GM04504 (cell line): ENCODE measurements around the gene PEX14.
"Not testable (repeated sequence)": the region's sequence is repeated elsewhere in the genome, so short reads cannot be mapped to it uniquely, and the experiment has no call there.

Experiments
- DNase-seq: peaks from one replicate; pipeline ENCODE4 v3.0.0-alpha.2; 2012; ENCODE audit warnings: low read depth

Gene PEX14

DNA sequence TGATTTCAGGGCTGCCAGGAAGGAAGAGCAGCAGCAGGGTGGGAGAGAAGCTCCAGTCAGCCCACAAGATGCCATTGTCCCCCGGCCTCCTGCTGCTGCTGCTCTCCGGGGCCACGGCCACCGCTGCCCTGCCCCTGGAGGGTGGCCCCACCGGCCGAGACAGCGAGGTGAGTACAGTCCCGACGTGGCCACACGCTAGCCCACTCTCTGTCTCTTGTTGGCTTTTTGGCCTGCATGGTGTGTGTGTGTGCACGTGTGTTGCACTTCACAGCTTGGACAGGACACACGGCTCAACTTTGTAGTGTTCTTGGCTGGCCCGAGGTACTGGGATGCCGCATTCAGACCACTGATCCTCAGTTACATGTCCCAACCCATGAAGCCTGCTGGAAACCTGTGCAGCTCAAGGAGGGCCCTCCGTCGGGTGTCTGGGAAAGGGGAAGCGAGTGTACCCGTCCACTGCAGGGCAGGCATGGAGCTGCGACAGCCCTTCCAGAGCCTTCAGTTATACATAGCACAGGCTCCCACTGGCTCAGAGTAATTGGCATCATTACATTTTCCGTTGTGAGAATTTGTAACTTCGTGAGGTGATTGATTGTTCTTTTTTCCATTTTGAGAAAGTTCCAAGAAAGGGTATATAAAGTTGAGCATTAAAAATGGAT, 24.5 kb upstream of the PEX14 start:
- no peak for DNase-seq

DNA sequence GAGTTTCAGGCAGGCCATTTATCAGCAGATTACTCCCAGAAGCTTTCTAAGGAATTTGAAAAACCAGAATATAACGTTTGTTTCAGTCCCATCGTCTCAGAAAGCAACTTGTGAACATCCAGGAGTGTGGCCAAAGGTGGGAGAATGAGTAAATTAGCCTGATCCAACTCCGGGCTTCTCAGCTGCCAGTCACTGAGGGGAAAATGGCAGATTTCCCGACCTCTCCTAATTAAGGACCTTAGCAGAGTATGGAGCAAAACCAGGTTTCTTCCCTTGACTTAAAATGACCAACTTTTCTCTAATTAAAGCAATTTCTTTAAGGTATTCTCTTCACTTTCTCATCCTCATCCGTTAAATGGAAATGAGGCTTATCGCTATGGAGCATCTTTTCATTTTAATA, 23.9 kb upstream of the PEX14 start:
- no peak for DNase-seq

DNA sequence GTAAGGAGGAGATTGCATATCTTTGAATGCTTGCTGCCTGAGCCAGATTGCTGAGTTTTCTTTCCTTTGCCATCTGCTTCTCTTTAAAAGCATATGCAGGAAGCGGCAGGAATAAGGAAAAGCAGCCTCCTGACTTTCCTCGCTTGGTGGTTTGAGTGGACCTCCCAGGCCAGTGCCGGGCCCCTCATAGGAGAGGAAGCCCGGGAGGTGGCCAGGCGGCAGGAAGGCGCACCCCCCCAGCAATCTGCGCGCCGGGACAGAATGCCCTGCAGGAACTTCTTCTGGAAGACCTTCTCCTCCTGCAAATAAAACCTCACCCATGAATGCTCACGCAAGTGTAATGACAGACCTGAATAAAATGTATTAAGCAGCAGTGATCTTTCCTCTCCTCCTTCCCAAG, 23.5 kb upstream of the PEX14 start:
- peak; percentile 53 for DNase-seq

DNA sequence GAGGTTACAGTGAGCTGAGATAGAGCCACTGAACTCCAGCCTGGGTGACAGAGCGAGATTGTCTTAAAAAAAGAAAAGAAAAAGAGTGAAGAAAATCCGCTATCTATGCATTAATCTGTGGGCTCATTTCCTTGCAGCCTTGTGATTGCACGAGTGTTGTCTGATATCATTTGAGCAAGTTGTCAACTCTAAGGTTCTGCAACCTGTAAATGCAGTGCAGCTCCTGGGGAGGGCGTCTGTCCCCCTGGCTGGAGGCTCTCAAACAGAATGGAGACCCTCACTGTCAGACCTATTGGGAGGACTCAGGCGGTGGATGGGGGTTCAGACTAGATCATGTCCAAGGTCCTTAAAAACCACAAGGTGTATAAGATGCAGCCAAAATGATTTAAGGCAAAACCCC, 18.7 kb upstream of the PEX14 start:
- no peak for DNase-seq

DNA sequence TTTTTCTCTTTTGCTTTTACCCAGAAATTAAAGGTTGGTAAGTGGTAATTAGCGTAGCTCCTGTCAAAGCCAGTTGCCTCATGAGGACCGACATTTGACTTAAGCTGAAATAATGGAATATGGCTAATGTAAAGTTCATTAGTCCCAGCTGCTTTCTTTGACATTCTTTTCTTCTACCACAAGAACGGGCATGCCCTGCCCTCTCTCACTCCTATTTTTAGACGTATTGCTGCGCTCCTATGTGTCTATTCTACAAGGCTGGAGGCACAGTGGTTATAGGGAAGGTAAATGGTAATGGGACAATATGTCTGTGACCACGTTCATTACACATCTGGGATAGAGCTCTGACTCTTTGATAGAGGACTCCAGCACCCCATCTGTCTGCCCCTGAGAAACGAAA, 18.1 kb upstream of the PEX14 start:
- DNase-seq, result no peak

DNA sequence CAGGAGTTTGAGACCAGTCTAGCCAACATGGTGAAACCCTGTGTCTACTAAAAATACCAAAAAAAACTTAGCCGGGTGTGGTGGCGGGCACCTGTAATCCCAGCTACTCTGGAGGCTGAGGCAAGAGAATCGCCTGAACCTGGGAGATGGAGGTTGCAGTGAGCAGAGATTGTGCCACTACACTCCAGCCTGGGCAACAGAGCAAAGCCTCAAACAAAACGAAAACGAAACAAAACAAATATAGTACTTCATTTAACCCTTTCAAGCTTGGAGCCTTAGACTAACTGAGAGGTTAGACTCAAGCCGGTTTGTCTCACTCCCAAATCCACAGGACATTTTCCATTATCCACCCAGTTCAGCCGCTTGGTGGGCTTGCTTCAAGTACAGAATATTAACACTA, 17.3 kb upstream of the PEX14 start:
- not testable (repeated sequence) for DNase-seq

DNA sequence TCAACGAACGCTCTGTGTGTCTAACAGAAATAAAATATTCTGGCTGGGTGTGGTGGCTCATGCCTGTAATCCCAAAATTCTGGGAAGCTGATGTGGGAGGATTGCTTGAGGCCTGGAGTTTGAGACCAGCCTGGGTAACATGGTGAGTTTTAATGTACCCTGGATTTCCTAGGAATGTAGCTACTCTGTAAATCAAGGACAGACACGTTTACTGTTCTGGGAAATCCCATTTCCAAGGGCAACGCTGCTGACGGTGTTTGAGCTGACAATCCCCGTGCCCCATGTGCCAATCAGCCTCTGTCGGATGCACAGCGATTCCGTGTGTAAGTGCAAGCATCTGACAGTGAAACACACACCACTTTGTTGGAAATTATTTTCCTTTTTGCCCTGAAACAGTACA, 16.9 kb upstream of the PEX14 start:
- DNase-seq, result no peak

DNA sequence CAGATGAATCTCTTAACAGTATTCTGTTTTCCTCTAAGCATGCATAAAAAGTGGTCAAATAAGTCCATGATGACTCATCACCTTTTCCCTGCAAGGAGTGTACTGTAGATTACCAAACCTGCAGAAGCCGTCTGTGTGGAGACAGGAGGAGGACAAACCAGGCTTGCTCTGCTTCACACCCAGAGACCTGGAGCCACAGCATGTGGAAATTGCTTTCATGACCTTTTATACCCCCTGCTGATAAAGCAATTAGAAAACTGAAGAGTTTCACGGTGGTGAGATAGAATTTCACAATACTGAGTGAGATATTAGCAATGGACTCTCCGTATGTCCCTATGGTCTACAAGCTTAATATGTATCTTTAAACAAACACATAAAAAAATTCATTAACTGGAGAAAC, 15.6 kb upstream of the PEX14 start:
- peak; percentile 50 for DNase-seq

DNA sequence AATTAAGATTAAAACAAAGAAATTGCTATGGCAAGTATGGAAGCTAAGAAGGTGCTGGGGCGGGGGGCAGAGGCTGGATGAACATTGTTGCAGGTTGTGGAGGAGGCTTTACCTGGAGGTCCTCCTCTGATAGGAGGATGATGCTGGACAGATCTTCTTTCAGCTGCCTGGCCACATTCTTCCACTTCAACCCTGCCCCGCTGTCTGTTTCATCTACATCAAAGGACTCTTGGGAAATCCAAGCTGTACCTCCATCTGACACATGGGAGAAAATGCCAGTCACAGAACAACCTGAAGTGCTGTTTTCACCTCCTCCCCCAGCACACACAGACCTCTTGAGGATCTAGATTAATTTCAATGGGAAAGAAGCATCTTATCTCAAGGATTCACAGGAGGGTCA, 7.7 kb upstream of the PEX14 start:
- DNase-seq, result no peak

DNA sequence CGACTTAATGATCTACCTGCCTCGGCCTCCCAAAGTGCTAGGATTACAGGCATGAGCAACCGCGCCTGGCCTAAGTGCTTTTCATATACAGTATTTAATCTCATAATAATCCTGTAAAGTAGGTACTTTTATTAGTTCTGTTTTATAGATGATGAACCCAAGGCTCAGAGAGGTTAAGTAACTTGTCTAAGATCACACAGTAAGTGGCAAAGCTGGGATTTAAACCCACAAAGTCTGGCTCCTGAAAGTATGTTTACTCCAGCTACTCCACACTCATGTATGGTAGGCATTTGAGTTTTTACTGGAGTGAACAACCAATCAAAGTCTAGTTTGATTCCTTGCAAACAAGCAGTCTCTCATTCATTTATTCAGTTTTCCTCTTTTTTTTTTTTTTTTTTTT, 4.7 kb upstream of the PEX14 start:
- no peak for DNase-seq

DNA sequence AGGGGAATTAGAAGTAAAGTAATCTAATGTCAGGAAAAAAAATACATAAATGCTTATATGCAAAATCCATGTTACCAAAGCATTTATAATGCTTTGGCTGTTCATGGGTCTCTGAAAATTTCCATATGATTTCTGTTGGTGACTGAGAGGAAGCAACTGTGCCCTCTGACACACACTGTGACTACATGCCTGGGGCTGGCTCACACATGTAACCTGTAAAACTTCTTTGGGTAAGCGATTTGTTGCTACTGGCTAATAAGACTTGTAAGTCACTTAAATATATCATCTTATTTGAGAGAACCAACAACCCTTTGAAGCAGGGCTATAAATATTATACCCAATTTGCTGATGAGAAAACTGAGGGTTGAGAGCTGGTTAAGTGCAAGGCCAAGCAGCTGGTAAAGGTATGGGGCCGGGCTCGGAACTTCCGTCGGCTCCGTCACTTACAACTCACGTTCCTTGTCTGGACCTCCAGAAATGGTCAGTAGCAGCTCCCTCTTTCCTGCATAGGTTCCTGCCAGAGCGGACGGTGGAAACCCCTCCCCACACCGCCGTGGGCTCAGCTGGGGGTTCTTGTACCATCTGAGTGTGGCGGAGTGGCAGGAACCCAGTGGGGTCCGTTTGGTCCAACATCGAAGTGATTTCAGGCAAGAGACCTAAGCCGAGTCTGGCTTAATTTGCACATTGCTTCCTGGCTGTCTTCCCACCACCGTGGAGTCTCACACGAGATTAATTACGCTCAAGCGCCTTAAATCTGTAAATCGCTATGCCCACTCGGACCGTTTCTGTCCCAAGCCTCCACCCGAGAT, 3.1 kb upstream of the PEX14 start:
- no peak for DNase-seq

DNA sequence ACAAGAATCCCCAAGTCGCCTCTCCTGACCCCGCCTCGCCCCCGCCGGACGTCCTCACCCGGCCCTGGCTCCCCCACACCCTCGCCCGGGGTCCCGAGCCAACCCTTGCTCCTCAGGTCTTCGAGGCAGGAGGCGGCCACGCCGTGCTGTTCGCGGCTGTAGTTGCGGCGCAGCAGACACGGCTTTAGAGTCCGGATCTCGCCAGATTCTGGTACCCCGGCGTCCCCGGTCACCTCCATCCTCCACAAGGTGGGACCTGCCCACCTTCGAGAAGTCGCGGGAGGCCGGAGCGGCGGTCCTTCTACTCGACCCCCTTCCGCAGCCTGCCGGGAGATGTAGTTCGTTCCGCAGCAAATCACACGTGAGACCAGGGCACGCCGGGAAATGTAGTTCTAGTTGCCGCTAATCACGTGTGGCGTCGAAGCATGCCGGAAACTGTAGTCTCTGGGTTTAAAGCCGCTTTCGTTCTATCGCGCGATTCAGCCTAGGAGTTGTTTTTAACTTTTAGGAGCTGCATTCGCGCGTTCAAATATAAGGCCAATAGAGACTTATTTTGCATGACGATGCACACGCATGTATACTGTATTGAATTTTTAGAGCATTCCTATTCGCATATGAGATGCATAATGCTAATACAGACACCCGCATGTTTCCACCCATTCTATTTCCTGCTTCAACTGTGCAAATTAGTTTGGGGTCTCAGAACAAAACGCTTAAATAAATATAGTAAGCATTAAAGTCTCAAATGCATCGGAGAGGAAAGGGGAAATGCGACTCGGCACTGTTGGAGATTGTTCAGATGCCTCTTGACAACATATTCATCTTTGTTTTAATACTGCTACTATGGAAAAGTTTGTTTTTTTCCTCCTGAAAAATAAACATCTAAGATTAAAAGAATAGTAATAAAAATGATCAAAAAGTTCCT, 2.3 kb upstream of the PEX14 start, which contains the start of gene DFFA:
DFFA (minus strand) TSS at position 310 of the 925 bp plus-strand sequence; CDS start at position 239, 71 bp downstream.
- DNase-seq, result peak; percentile 89

DNA sequence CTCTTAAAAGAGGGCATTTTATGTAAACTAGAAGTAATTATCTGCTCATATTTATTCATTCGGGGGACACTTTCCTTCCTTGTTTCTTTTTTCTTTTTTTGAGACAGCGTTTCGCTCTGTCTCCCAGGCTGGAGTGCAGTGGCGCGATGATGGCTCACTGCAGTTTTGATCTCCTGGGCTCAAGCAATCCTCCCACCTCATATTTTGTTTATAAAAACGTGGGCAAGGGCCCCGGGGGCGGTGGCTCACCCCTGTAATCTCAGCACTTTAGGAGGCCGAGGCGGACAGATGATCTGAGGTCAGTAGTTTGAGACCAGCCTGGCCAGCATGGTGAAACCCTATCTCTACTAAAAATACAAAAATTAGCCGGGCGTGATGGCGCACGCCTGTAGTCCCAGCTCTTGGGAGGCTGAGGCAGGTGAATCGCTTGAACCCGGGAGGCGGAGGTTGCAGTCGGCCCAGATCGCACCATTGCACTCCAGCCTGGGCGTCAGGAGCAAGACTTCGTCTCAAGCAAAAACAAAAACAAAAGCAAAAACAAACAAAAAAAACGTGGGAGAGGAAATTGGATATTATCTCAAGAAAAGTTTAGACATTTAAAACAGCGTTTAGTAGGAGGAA, 1.5 kb upstream of the PEX14 start:
- no peak for DNase-seq

DNA sequence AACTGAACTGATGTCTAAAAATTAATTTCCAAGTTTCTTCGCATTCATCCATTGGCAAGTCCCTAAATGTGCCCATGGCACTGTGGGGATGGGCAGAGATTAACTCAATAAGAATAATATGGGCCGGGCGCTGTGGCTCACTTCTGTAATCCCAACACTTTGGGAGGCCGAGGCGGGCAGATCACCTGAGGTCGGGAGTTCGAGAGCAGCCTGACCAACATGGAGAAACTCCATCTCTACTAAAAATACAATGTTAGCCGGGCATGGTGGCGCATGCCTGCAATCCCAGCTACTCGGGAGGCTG, 489 bp upstream of the PEX14 start:
- not testable (repeated sequence) for DNase-seq

DNA sequence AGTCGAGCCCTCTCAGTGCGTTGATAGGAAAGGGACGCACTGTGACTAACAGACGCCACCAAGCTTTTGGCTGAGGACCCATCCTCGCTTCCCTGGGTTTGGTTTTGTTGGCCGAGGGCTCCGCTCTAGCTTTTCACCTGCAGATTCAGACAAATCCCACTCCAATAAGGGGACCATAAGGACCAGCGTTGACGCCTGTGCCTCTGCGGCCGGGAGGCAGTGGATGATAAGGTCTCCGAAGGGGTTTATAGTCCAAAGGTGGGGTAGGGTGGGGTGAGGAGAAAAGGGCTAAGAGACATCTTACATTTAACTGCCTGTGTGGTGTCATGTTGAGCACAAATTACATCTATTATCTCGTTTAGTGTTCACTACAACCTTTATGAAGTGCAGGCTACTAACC, 760 bp downstream of the PEX14 start:
- no peak for DNase-seq

DNA sequence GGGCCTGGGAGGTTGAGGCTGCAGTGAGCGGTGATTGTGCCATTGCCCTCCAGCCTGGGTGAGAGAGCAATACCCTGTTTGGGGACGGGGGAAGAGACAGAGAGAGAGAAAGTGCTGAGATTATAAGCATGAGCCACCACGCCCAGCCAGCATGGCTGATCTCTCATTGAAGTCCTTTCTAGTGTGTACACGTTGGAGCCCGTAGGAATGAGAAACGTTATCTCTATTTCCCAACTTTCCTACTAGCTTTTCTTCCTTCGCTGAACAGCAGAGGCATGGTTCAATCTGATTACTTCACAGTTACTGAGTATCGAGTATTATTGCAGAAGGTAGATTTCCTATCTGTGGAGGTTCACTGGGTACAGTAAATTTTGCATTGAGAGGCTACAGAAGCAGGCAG, 4.5 kb downstream of the PEX14 start:
- no peak for DNase-seq

DNA sequence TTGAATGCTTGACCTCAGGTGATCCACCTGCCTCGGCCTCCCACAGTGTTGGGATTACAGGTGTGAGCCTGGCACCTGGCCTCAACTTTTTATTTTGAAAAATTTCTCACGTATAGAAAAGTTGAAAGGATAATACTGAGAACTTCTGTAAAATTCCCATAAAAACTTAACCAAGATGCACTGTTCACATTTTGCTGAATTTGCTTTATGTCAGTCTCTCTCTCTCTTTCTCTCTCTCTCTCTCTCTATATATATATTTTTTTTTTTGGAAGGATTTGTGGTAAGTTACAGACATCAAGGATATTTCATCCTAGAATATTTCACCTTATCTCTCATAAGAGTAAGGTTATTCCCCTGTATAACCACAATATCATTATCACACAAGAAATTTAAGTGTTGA, 5.9 kb downstream of the PEX14 start:
- no peak for DNase-seq

DNA sequence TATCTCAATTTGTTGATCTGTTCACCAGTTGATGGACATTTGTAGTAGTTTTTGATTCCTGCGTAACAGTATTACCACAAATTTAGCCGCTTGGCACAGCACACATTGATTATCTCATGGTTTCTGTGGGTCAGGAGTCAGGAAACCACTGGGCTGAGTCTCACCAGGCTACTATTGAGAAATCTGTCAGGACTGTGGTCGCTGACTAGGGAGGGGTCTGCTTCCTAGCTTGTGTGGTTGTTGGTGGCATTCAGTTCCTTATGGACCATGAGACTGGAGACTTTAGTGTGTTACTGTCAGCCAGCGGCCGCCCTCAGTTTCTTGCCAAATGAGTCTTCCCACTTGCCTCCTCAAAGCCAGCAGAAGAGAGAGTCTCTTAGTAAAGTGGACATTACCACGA, 9.8 kb downstream of the PEX14 start:
- DNase-seq, result no peak

DNA sequence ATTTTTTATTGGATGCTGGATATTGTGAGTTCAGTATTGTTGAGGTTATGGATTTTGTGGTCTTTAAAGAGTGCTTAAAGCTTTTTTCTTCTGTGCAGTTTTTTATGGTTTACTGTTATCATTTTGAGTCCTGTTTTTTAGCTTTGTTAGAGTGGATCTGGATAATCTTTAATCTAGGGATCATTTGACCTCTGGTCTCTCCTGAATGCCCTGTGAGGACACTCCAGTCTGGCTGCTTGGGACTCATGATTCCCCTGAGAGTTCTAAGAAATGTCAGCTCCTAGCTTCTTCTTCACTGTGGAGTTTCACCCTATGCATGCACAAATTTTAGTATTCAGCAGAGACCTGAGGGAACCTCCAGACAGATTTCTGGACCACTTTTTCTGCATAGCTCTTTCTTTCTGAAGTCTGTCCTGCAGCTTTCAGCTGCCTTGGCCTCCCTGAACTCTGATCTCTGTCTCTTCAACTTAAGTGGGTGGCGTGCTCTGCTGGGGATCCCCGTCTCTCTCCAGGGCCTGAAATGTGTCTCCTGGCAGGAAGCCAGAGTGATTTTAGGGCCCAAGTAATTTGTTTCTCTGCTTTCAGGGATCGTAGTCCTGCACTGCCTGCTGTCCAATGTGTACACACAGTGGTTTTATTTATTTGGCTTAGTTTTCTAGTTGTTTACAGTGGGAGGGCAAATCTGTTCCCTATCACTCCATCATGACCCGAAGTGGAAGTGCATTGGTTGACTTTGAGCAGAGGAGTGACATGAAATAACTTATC, 14.7 kb downstream of the PEX14 start:
- DNase-seq, result no peak

DNA sequence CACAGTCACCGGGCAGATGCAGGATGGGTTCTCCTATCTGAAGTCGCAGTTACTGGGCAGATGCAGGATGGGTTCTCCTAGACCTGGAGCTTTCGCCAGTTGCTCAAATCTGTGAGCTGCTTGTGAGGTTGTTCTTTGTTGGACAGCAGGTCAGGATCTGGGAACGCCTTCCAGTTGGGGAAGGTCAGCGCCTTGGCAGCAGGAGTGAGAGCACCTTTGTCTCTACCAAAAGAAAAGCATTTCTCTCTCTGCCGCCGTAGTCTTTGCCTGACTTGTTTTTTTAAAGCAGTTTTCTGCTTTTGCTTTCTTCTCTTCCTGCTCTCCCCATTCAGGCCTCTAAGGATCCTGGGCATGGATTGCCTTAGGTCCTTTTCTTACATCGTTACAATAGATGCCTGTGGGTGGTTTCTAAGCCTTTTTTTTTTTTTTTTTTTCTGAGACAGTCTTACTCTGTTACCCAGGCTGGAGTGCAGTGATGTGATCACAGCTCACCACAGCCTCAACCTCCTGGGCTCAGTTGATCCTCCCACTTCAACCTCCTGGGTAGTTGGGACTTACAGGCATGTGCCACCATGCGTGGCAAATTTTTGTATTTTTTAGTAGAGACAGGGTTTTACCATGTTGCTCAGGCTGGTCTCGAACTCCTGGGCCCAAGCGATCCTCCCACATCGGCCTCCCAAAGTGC, 15.7 kb downstream of the PEX14 start:
- DNase-seq, result no peak

DNA sequence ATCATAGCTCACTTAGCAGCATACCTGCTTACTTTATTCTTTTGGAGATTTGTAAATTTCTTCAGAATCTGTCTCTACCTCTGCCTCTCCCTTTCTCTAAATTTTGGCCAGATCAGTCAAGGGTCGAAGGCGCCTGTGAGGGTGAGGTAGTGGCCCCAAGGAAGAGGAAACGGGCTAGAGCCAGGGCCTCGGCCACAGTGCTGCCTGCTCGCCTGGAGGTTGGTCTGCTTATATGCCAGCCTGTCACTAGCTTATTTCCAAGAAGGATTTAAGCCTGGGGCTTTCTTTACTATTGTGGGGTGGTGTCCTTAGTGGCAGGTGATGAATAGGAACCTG, 19.6 kb downstream of the PEX14 start:
- no peak for DNase-seq
